NAMALWA (cell line): ENCODE data around the gene LRRN4CL.

ENCODE experiments used
- DNase-seq: peaks from one replicate; pipeline ENCODE4 v3.0.0-alpha.2; 2015; ENCODE audit warnings: low spot score

LRRN4CL gene

DNA sequence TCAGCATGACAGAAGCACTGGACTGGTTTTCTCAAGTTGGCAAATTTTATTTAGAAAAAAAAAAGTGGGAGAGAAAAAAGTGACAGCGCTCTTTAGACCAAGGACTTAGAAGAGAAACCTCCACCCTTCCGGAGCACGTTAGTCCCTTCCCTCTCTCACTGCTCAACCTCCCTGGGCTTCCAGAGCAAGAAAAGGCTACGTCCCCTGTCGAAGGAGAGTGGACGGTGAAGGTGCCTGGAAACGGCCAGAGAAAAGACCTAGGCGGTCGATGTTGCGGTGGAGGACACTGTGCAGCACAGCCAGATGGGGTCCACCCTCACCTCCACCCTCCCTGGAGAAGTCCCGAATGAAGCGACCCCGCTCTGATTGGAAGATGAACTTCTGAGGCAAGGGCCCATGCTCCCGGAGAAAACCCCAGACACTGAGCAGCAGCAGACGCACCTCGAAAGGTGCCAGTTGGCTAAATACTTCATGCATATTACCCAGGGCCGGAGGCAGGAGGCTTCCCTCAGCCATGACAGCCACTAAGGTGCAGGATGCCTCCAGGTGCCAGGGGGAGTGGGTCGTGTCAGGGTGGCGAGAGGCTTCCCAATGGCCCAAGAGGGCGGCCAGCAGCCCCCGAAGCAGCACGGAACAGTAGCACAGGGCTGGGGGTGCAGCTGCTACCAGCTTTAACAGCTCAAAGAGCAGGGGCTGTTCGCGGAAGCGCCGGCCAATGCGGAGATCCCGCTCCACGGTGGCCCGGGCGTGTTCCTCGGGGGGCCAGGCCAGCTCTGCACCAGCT is 42.3 kb downstream of the LRRN4CL start:
- no peak for DNase-seq

DNA sequence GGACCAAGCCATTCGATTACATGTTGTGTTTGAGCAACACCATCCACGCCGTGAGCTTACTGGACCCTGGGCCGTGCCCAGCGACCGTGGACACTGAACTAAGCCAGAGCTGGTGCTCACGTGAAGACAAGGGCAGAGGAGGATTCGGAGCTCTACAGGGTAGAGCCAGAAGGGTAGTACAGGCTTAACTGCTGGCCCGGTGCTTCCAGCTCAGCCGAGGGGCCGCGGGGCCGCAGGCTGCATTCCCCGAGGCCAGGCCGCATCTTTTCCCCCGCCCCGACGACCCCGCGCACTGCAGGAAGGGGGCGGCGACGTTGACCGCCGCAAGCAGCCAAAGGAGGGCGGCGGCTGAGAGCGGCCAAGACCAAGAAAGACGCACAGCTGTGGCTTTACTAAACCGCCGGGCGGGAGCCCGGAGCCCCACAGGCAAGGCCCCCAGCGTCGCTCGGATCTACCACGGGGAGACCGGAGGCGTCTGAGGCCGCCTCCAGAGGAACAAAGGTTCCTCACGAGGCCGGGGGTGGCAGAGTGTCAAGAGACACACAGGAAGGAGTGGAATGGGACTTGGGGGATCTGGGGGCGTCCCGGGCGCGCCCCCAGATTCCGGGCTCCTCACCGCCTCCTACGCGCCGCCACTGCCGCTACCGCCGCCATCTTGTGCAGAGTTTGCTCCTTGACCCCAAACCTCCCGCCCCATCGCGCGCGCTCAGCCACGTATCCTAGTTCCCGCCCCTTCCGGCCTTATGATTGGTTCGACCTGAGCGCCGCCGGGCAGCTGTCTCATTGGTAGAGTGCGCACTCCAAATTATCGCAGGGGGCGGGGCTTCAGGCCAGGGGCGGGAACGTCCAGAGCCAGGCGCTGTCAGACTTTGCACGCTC is 43.1 kb downstream of the LRRN4CL start, which contains the start of gene GANAB:
Gene GANAB, minus strand, starts transcription at position 668 of the 879 bp plus-strand sequence. Its CDS starts 14 bp downstream, at position 654.
- peak; percentile 98 for DNase-seq

DNA sequence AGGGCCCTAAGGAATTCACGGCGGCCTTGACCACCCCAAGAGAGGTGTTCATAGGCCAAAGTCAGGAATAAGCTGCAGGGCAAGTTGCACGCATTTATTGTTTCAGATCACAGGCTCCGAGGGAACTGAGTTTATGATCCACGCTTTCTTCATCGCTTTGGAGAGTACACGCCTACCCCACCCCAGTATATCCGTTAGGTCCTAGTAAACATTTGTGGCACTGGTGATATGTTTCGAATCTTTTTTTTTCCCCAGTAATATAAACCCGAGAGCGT is 43.7 kb downstream of the LRRN4CL start:
- DNase-seq, result peak; percentile 43

DNA sequence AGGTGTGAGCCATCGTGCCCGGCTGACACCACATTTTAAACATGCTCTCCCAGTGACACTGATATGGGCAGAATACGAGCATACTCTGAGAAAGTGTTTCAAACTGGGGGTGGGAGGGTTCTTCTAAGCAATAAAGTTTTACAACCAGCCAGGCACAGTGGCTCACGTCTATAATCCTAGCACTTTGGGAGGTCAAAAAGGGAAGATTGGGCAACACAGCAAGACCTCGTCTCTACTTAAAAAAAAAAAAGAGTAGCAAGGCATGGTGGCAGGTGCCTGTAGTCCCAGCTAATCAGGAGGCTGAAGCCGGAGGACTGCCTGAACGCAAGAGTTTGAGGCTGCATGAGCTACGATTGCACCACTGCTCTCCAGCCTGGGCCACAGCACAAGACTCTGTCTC is 45.1 kb downstream of the LRRN4CL start:
- DNase-seq, result no peak
